Chondrocyte (in vitro differentiated cells): ENCODE results near the gene RBM5. TPM values are rescaled to one million over a fixed set of nuclear protein-coding genes. Genes with fewer than 3 reads are reported as not detected.

ENCODE experiments used
- DNase-seq: peaks from one replicate; pipeline ENCODE4 v3.0.0; 2021; ENCODE audit warnings: mixed read lengths, low spot score
- H3K27ac Mint-ChIP-seq: one replicate; pipeline ENCODE4 v1.8.0; 2021; ENCODE audit warnings: mild to moderate bottlenecking, moderate library complexity, mixed read lengths; ENCODE audit not compliant: unreplicated experiment
- H3K27me3 Mint-ChIP-seq: 2 replicates; pipeline ENCODE4 v1.8.0; 2021; ENCODE audit warnings: low read depth, mixed read lengths
- H3K36me3 Mint-ChIP-seq: 2 replicates; pipeline ENCODE4 v1.8.0; 2021; ENCODE audit warnings: low read depth, mixed read lengths
- H3K4me1 Mint-ChIP-seq: 2 replicates; pipeline ENCODE4 v1.8.0; 2021; ENCODE audit warnings: low read depth, mild to moderate bottlenecking, mixed read lengths
- H3K4me3 Mint-ChIP-seq: one replicate; pipeline ENCODE4 v1.8.0; 2021; ENCODE audit warnings: mild to moderate bottlenecking, moderate library complexity, mixed read lengths; ENCODE audit not compliant: unreplicated experiment
- H3K9me3 Mint-ChIP-seq: 2 replicates; pipeline ENCODE4 v1.8.0; 2021; ENCODE audit warnings: low read depth, mixed read lengths
- total RNA-seq: library from RNA; stranded (reverse); gene quantifications from 3 replicates; pipeline ENCODE4 v1.2.1, GENCODE V29; 2021
- TF ChIP-seq, protein P1 (sequence below): fragments of 200-600 bp; sonication (generic); IDR thresholded peaks from 2 replicates; pipeline ENCODE4 v1.5.0; 2021; ENCODE audit warnings: antibody characterized with exemption, mild to moderate bottlenecking, moderate library complexity

The RBM5 gene
- total RNA-seq, 1 donor from 2014 or later, result 127 TPM

DNA sequence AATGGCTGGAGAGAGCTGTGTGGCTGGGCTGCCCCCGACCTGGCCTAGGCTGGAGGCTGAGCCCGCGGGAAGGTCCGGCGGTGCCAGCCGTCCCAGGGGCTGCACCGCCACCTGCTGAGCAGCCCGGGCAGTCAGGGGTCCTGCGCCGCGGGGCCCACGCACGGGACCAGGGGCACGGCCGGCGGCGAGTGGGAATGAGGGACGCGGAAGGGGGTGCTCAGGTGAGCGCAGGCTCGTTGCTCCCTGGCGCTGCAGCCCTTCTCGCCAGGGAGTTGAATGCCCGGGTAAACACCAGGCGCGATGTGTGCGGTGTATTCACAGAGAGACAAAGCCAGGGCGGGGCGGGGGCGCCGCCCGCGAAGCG lies 65.7 kb downstream of the RBM5 start:
- H3K4me3 Mint-ChIP-seq, result peak overlapping the region; percentile 59
- H3K4me1 Mint-ChIP-seq, result peaks cover 44% of the 10 kb centered on the region
- H3K36me3 Mint-ChIP-seq, result no peaks in the 10 kb centered on the region
- no peaks in the 10 kb centered on the region for H3K9me3 Mint-ChIP-seq
- H3K27ac Mint-ChIP-seq, result no peak overlapping the region
- TF ChIP-seq, protein P1, sequence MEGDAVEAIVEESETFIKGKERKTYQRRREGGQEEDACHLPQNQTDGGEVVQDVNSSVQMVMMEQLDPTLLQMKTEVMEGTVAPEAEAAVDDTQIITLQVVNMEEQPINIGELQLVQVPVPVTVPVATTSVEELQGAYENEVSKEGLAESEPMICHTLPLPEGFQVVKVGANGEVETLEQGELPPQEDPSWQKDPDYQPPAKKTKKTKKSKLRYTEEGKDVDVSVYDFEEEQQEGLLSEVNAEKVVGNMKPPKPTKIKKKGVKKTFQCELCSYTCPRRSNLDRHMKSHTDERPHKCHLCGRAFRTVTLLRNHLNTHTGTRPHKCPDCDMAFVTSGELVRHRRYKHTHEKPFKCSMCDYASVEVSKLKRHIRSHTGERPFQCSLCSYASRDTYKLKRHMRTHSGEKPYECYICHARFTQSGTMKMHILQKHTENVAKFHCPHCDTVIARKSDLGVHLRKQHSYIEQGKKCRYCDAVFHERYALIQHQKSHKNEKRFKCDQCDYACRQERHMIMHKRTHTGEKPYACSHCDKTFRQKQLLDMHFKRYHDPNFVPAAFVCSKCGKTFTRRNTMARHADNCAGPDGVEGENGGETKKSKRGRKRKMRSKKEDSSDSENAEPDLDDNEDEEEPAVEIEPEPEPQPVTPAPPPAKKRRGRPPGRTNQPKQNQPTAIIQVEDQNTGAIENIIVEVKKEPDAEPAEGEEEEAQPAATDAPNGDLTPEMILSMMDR, result peak; percentile 62
- no peaks in the 10 kb centered on the region for H3K27me3 Mint-ChIP-seq
- no peak for DNase-seq

DNA sequence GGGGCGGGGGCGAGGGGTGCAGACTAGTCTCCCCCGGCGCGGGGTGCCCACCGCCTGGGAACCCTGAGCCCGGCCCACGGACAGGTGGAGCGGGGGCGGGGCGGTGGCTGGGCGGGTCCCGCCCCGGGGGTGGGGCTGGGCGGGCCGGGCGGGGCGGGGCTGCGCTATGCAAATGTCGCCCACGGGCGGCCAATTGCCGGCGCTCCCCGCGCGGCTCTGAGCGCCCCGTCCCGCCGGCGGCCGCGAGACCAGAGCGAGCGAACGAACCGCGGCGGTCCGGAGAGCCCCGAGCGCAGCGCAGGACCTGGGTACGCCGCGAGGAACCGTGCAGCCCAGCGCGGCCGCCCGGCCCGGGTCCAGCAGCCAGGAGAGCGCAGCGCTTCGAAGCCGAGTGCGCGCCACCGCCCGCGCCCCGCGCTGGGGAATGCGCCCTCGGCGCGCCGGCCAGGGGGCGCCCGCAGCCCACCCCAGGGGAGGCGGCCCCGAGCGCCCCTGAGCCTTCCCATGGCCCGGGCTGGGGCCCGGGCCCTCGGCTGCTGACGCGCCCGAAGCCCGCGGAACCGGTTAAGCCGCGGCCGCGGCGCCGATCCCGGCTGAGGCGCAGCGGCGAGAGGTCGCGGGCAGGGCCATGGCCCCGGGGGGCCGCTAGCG lies 66.2 kb downstream of the RBM5 start, which contains the start of gene SEMA3F:
SEMA3F (plus strand) TSS at position 485 of the 651 bp plus-strand sequence. CDS start 4,299 bp downstream, outside the sequence.
- no peak for DNase-seq
- Mint-ChIP-seq H3K27ac (peak within 1 kb of the TSS; percentile 65), H3K4me3 (peak within 1 kb of the TSS; percentile 83), H3K4me1 (peaks cover 49% of the 10 kb centered on the region), H3K36me3 (no peaks in the 10 kb centered on the region), H3K9me3 (no peaks in the 10 kb centered on the region), H3K27me3 (no peaks in the 10 kb centered on the region)
- TF ChIP-seq, protein P1, result peak; percentile 39

DNA sequence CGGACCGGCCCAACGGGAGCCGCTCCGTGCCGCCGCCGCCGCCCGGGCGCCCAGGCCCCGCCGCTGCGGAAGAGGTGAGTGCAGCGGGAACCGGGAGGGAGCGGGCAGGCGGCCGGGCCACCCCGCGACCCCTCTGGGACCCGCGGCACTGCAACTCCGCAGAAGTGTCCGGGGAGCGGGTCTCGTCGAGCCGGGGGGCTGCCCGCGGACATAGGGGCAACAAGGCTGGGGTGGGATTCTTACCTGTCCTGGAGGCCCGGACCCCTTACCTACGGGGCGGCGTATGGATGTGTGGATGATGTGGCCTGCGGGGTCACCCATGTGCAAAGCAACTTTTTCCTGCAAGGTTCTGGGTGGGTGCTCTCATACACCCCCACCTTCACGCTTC lies 66.8 kb downstream of the RBM5 start:
- no peak for DNase-seq
- Mint-ChIP-seq H3K27ac (peak overlapping the region; percentile 65), H3K4me1 (peaks cover 47% of the 10 kb centered on the region)

DNA sequence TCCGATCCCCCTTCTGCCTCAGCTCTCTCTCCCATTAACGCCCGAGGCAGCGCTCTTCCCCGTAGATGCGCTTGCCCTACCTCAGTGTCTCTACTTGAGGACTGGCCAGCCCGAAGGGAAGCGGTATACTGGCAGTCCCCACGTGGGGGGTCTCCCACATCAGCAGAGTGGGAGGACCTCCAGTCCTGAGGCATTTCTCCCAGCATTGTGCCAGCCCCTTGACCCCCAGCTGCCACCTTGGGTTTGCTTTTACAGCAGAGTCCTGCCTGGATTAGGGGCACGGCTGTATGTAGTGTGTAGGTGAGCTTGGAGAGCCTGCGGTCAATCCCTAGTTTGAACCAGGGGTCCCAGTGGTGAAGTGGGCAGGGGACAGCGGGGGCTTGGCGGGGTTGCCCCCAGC lies 67.2 kb downstream of the RBM5 start:
- Mint-ChIP-seq H3K27ac (peak overlapping the region; percentile 65), H3K36me3 (no peaks in the 10 kb centered on the region), H3K4me1 (peaks cover 45% of the 10 kb centered on the region)

More for the DNA sequence above, 66.8 kb downstream of the RBM5 start:
- TF ChIP-seq, protein P1, result no peak
- Mint-ChIP-seq H3K36me3 (no peaks in the 10 kb centered on the region), H3K27me3 (no peaks in the 10 kb centered on the region), H3K9me3 (no peaks in the 10 kb centered on the region), H3K4me3 (peak overlapping the region; percentile 83)

DNA sequence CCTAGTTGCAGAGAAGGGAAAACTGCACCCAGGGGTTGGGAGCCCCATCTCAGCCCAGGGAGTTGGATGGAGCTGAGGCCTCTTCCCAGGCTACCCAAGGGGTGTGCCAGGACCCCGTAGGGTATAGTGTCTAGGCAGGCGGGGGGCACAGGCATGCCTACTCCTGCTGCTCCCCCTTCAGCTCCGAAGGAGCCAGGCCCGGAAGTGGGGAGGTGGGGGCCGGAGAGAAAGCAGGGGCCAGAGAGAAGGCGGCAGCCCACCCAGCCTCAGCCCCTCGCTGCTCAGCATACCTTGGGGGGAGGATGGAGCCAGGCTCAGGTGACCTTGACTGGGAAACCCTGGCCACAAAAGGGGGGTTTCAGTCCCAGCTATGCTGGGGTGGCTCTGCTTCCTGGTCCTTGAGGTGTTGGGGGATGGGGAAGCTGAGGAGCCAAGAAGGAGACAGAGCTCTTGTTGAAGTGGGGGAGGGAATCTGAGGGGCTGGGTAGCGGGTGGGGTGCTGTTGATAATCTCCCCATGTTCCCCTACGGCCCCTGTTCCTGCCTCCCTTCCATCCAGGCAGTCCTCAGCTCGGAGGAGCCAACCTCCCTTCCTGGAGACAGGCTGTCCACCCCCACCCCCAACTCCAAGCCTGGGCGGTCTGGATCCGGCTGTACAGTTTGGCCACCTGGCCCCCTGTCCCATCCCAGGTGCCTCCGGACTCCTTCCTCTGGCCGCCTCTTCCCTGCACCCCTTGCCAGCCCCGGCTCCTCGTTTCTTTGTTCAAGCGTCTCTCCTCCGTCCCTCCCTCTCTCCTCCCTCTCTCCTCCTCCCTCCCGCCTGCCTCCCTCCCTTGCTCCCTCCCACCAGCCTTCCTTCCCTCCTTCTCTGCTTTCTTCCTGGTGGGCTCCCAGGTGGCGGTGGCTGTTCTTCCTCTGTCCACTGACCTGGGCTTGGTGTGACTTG lies 68.1 kb downstream of the RBM5 start:
- no peaks in the 10 kb centered on the region for H3K36me3 Mint-ChIP-seq
- TF ChIP-seq, protein P1, result no peak
- no peak for DNase-seq
- peak overlapping the region; percentile 74 for H3K27ac Mint-ChIP-seq
- no peaks in the 10 kb centered on the region for H3K27me3 Mint-ChIP-seq
- H3K4me1 Mint-ChIP-seq, result peaks cover 47% of the 10 kb centered on the region
- no peaks in the 10 kb centered on the region for H3K9me3 Mint-ChIP-seq
- peak overlapping the region; percentile 83 for H3K4me3 Mint-ChIP-seq

More for the DNA sequence above, 67.2 kb downstream of the RBM5 start:
- Mint-ChIP-seq H3K9me3 (no peaks in the 10 kb centered on the region), H3K4me3 (peak overlapping the region; percentile 83), H3K27me3 (no peaks in the 10 kb centered on the region)
- TF ChIP-seq, protein P1, result no peak
- DNase-seq, result no peak
